ENCODE measurements around the gene TSEN2.
"Not testable (repeated sequence)": the region's sequence is repeated elsewhere in the genome, so short reads cannot be mapped to it uniquely, and the experiment has no call there.

The TSEN2 gene

DNA sequence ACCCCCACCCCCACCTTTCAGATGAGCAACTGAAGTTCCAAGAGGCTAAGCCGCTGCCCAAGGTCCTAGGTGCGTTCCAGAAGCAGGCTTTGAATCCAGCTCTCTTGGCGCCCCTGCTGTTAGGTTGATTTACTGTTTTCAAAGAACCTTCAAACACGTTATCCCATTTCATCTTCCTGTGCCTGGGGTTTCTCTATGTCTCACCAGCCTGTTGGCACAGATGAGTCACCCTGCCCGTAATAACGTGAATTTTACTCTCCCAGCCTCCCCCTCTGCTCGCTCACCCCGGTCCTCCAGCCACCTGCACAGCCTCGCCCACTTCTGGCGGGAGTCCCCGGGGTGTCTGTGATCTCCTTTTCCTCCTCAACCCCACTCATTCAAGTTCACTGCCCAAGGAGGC is 13.0 kb upstream of the TSEN2 start:
- peak in 1 of 2 donors; percentile 13 for DNase-seq (ENCODE audit: low read depth in 1 of 2, low spot score in 1 of 2)

DNA sequence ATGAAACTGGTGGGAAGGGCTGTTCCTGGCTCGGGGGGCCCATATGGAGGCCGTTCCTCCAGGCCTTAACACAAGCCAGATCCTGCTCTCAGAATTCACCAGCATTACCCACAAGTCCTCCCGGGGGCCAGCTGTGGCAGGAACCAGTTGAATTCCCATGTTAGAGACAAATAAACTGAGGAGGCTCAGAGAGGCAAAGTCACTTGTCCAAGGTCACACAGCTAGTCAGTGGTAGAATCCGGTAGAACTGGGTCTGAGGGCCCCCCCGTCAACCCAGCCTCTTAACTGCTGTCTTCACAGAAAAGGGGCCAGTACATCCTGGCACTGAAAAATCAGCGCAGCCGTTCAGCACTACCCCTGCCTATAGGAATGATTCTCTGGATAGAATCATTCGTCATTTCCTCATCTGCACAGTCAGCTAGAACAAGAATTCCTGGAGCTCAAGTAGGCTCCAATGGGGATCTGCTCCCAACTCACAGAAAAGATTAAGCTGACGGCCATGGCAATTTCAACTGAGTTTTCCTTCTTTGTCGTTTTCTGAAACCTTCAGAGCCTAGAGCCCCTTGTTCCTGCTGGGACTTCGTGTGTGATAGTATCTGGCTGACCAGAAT is 12.2 kb upstream of the TSEN2 start:
- no peak for DNase-seq (ENCODE audit: low read depth in 1 of 2, low spot score in 1 of 2)

DNA sequence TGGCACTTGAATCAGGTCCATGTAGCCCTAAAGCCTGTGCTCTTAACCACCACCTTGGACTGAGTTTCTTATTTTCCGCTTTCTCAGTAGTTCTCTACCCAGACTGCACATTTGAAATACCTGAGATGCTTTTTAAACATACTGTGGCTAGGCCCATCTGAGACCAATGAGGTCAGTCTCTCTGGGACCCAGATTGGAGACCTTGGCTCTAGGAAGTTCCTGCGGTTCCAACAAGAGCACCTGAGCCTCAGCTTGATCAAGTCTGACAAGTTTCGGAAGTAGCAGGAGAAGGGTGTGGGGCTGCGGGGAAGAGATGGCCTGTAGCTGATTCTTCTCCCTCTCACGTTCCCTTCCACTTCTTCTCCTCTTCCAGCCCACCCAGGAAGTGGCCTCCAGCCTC is 11.5 kb upstream of the TSEN2 start:
- DNase-seq (ENCODE audit: low read depth in 1 of 2, low spot score in 1 of 2) = no peak

DNA sequence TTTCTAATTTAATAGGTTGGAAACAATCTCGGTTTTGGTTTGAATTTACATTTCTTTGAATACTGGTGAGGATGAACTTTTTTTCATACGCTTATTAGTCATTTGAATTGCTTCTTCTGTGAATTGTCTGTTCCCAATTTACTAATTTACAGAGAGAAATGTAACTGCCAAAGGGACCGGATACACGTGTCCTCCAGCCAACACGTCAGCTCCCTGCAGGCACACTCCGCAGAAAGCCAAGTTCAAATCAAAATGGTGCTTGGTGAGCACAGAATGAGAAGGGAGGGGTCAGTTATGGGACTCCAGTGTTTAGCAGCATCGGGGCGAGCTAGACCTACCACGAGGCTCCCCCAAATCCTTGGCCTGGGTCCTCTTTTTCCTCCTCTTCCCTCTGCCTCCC is 10.8 kb upstream of the TSEN2 start:
- no peak for DNase-seq (ENCODE audit: low read depth in 1 of 2, low spot score in 1 of 2)

DNA sequence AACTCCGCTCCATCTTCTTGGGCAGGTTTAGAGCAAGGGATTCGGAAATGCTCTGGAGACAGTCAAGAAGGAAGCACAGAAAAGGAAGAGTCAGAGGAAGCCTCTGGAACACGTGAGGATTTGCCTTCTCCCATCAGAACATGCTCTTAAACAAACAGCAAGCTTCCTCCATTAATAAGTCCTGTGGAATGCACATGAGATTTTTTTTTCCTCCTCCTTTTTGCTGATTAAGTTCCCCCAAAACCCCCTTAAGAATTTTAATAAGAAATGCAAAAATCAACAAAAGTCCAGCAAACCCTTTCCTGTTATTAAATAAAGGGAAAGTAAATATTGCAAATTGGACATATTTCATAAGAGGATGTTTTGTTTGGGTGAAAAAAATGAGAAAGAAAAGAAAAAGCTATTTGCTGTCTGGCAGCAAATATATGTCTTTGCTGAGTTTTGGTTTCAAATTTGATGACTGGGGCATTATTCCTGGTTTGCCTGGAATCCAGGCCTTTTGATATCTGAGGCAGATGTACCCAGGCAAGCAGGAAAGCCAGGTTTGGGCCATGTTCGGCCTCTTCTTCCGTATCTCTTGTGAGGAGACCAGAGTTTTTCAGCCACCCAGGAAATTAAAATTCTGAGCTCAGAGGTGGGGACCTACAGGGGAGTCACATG is 7.9 kb upstream of the TSEN2 start:
- no peak for DNase-seq (ENCODE audit: low read depth in 1 of 2, low spot score in 1 of 2)

DNA sequence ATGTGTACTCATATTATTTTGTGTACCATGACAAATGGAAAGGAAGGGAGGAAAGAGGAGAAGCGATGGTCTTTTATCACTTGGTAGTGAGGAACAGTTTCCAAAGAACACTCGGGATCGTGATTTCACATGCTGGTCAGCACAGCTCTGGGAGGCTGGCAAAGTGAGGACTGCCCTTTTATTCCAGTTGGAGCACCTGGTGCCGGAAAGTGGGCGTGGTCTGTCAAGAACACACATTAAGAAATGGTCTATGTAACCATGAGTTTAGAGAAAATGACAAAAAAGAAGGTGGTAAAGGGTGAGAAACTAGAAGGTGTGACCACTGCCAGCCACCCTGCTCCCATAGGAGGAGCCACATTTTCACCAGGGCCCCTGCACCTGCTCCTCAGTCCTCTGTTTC is 7.0 kb upstream of the TSEN2 start:
- no peak for DNase-seq (ENCODE audit: low read depth in 1 of 2, low spot score in 1 of 2)

DNA sequence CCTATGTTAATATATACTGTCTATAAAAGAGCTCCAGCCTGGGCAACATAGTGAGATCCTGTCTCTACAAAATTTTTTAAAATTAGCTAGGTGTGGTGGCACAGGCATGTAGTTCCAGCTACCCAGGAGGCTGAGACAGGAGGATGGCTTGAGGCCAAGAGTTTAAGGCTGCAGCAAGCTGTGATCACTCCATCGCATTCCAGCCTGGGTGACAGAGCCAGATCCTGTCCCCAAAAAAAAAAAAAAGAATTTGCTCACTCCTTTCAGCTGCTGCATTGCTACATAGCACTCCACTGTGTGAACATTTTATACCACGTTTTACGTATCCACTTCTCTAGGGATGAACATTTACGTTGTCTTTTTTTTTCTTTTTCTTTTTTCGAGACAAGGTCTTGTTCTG is 6.0 kb upstream of the TSEN2 start:
- DNase-seq (ENCODE audit: low read depth in 1 of 2, low spot score in 1 of 2) = no peak

DNA sequence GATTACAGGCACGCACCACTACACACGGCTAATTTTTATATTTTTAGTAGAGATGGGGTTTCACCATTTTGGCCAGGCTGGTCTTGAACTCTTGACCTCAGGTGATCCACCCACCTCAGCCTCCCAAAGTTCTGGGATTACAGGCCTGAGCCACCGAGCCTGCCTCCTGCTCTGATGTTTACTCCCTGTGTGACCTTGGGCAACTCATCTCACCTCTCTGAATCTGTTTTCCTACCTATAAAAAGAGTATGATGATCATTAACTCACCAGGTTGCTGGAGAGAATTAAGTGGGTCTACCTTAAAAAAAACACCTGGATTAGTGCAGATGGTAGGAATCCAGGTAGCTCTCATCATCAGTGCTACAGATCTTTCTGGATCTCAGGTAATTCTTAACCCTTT is 5.1 kb upstream of the TSEN2 start:
- DNase-seq (ENCODE audit: low read depth in 1 of 2, low spot score in 1 of 2) = not testable (repeated sequence)

DNA sequence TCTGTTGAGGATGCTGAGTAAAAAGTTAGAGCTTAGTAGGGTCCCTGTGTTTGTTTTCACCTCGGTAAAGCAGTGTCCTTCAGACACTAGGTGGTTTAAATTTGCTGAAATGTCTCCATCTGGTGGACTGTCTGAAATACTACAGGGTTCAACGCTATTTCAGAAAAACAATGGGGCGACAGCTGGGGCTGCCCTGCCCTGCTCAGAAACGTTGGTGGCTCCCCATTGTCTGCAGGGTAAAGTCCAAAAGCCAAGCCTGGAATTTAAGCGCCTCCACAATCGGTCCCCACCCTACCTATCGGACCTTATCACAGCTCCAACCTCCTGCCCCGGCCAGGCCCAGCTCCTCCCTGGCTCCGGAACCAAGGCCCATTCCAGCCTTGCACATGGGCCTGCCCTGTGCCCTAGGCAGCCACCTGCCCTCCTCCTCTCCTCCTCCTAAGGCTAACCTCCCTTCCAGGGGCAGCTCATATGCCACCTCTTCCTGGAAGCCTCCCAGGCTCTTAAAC is 4.3 kb upstream of the TSEN2 start:
- DNase-seq (ENCODE audit: low read depth in 1 of 2, low spot score in 1 of 2) = no peak

DNA sequence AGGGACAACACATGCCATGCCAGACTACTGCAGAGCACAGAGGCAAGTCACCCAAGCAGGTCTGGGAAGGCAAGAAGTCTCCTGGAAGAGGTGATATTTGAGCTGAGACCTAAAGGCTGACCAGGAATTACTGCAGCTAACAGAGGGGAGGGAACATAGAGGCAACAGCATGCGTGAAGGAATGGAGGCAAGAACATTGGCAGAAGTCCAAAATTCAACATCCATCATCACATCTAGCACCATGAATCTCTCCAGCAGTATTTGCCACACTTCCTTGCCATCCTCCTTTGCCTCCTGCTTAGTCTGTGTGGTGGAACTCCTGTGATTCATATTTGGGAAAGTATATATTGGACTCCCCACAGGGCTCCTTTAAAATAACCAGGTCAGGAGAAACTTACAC is 870 bp upstream of the TSEN2 start:
- no peak for DNase-seq (ENCODE audit: low read depth in 1 of 2, low spot score in 1 of 2)

DNA sequence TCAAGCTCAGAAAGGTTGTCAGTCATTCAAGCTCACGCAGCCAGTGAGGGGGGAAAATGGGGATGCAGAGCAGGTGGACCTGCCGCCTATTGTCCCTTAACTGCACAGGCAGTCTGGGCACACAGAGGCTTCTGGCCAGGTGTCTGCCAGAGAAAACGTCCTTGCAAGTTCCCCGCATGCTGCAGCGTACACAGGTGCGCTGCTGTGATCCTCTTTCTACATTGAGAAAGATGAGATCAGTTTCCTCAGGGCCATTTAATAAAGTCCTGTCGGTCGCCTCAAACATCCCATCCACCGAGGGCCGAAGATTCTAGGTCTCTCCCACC is 445 bp upstream of the TSEN2 start:
- no peak for DNase-seq (ENCODE audit: low read depth in 1 of 2, low spot score in 1 of 2)

DNA sequence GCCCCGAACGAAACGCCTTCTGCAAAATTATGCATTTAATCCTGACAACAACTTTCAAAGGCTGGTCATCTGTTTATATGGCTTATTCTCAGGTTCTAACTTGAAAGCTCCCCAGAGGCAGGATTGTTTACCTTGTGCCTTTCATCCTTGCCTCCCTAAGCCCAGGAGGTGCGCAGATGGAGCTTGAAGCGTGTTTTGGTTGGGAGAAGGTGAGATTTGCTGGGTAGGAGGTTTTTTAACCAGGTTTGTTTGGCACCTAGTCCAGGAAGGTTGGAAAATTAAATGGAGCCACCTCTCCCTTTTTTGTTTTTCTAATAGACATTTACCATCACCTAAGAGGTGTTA is 675 bp downstream of the TSEN2 start:
- no peak for DNase-seq (ENCODE audit: low read depth in 1 of 2, low spot score in 1 of 2)

DNA sequence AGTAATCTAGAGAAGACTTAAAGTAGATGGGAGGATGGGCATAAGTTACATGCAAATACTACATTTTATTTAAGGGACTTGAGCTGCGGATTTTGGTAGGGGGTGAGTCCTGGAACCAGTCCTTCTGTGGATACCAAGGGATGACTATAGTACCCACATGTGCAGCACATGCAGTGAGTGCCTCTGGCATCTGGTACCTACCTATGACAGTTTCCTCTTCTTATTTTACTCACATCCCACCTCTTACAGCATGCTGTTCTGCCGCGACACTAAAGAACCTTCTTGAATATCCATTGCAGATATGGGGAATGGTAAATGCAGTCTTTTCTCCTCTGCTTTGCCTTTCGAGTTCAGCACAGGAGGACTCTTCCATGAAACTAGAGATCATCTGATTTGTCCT is 1.7 kb downstream of the TSEN2 start:
- DNase-seq (ENCODE audit: low read depth in 1 of 2, low spot score in 1 of 2) = no peak

DNA sequence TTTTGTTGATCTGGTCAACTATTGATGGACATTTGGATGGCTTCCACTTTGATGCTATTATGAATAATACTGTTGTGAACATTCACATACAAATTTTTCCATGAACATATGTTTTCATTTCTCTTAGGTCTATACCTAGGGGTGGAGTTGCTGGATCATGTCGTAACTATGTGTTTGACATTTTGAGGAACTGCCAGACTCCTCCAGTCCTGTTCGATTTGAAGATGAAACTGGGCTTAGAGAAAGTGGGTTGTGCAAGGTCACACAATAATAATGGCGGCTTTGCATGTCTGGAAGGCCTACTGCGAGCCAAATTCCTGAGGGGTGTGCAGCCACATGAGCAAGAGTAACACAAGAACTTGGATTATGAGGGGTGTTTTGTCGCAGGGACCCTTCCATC is 2.6 kb downstream of the TSEN2 start:
- no peak for DNase-seq (ENCODE audit: low read depth in 1 of 2, low spot score in 1 of 2)

DNA sequence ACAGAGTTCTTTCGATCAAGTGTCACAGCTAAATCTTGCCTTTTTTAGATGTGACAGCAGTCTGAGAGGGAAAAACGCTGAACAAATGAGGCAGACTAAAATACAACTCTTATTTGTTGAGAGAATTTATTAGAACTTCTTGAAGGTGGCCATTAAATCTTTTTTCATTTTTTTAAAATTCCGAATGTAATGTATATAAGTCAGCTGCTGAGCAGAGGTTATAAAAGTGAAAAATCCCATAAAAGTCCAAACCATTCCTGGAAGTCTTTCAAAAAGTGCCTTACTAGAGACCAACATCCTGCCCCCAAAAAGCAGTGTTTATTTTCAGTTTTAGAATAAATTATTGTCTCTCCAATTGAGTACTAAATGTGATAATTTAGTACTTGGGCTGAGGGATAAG is 3.1 kb downstream of the TSEN2 start:
- no peak for DNase-seq (ENCODE audit: low read depth in 1 of 2, low spot score in 1 of 2)

DNA sequence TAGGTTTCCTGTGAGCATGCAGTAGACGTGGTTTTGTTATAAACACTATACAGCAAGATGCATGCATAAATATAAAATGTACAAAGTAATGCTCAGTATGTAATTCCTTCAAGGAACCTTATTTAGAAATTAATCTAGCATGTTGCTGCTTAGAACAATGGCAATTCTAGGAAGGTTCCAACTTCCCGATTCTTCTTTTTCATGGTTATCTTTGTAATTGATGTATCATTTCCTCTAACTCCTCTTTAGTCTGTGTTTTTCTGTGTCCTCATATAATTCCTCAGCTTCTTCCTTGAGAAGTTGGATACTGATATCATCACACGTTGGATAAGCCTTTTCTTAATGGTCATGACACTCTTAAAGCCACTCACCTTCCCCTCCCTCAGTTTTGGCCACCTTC is 3.5 kb downstream of the TSEN2 start:
- DNase-seq (ENCODE audit: low read depth in 1 of 2, low spot score in 1 of 2) = no peak

DNA sequence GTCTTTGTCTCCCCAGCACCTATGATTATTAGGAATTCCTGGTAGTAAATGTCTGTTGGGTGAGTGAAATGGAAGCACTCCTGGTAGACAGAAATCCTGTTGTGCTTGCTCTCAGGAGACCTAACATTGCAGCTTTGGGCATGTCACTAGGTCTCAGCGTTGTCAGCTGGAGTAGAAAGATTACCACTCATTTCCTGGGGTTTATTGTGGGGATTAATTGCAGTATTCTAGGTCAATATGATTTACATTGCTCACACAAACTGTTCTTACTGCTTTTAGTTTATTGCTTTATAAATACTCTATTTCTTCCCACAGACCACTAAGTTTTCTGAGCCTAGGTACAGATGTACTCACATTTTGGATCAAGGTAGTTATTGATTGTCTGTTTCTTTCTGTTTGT is 5.1 kb downstream of the TSEN2 start:
- DNase-seq (ENCODE audit: low read depth in 1 of 2, low spot score in 1 of 2) = no peak

DNA sequence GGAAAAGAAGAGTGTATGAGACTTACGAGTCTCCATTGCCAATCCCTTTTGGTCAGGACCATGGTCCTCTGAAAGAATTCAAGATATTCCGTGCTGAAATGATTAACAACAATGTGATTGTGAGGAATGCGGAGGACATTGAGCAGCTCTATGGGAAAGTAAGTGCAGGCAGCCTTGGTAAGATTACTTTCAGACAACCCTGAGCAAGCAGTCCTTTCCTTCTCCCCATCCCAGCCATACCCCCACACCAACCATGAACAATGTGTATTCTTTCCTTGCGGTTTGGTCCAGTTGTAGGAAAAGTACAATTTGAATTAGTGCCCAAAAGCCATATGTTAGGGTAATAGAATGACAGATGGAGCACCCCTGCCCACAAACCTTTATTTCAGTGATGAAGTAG is 5.6 kb downstream of the TSEN2 start:
- DNase-seq (ENCODE audit: low read depth in 1 of 2, low spot score in 1 of 2) = no peak

DNA sequence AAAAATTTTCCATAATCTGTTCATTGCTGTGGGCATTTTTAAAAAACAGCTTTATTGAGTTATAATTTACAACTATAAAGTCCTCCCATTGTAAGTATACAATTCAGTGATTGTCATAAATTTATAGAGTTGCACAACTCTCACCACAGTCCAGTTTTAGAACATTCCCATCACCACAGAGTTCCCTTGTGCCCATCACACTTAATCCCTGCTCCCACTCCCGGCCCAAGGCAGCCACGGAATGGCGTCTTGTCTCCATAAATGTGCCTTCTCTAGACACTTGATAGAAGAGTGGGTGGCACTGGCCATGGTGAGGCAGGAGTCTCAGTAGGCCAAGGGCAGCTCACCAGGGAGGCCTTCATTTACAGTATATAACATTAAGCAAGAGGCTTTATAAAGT is 6.3 kb downstream of the TSEN2 start:
- DNase-seq (ENCODE audit: low read depth in 1 of 2, low spot score in 1 of 2) = no peak

DNA sequence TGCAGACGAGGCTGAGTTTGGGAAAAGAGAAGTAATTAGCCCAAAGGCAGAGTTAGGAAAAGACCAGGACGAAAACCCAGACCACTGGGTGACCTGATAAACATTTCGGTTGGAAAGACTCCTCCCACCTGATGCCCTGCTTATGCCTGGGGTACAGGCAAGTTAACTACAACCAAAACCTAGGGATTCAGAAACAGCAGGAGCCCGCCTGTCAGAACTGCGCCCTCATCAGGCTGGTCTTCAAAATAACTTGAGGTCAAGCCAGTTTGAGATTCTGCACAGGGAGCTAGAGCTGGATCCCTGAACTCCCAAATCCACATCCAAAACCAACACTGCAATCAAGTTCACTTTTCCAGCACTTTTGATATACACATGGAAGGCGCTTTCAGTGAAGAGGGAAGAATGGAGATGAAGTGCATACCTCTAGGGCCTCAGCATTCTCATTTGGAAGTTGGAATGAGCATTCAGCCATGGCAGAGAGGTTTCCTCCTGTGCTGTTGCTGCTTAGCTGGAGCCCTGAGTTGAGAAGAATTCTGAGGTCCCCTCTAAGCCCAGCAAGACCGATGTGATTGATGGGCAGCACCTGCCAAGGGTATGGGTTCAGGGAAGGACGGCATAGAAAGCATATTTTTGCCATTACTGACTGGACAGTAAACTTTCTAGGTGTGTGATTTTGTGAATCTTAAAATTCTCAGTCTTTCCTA is 11.6 kb downstream of the TSEN2 start:
- no peak for DNase-seq (ENCODE audit: low read depth in 1 of 2, low spot score in 1 of 2)

DNA sequence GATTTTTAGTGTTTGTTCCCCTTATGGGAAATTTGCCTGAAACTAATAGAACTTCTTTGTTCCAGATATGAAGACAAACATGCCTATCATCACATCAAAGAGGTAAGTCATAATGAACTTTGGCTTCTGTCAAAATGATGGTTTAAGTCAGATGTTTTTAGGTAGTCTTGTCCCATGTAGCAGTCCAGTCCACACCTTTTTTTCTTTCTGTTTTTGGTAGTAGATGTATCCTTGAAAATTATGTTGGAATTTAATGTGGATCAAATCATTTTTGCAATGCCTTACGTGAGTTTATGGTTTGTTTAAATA is 12.1 kb downstream of the TSEN2 start:
- DNase-seq (ENCODE audit: low read depth in 1 of 2, low spot score in 1 of 2) = no peak

DNA sequence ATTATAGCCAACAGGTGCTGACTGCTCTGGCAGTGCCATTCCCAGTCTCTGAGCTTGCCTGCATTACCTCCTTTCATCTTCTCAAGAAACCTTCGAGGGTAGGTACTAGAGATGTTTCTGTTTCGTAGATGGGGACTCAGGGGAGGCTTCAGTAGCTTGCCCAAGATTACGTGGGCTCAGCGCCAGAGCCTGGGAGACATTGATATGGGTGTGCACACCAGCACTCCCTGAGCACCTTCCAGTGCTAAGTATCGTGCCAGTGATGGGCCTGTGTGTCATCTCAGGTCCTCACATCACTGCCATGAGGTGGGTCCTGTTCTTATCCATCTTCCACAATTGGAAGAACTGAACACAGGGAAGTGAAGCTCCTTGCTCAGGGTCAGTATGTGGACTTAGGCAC is 15.2 kb downstream of the TSEN2 start:
- DNase-seq (ENCODE audit: low read depth in 1 of 2, low spot score in 1 of 2) = no peak

DNA sequence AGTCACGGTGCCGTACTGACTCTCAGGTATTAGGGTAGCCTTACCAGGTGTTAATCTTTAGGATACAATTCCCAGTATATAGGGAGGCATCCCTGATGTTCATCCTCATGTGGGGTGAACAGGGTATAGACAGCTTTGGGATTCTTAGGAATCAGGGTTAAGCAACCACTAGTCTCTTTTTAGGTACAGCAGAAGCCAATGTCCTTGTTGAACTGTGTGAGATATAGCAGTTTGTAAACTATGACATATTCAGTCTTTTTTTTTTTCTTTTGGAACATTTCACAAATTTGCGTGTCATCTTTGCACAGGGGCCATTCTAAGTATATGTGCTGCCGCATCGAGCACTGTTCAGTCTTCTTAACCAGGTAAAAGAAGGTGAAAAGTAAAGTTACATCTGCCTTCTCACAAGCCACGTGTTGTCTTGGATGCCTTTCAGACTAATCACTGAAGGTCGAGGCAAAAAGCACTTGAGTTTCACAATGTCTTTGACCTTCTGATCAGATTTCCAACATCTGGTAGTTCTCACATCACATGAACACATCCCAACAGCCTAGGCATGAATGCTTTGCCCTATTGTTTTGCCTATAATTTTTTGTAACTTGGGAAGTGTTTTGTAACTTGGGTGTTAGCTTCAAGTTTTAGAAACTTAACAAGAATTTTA is 17.2 kb downstream of the TSEN2 start:
- DNase-seq (ENCODE audit: low read depth in 1 of 2, low spot score in 1 of 2) = no peak
